ENCODE results near the gene WDR4. TPM values are rescaled to one million over a fixed set of nuclear protein-coding genes. Genes with fewer than 3 reads are reported as not detected.

The WDR4 gene
- polyA plus RNA-seq, 1 of the 3 experiments (the other 2 are of a cell fraction): 26.5 TPM

- Histone ChIP-seq H3F3A (replicated peaks; ENCODE audit: insufficient read depth) (no peaks in the 10 kb centered on the region), H3K36me3 (replicated peaks in 1 of 2; ENCODE audit: control insufficient read depth in 1 of 2, insufficient read depth in 2 of 2, low read length in 1 of 2) (no peaks in the 10 kb centered on the region), H4K20me1 (ENCODE audit: insufficient read depth) (no peaks in the 10 kb centered on the region), H2AFZ (ENCODE audit: low read depth) (no peak overlapping the region), H3K9me2 (no peaks in the 10 kb centered on the region), H3K27me3 (ENCODE audit: insufficient read depth) (no peaks in the 10 kb centered on the region), H3K9ac (no peak overlapping the region), H3K4me3 (ENCODE audit: low read depth in 2 of 2, low read length in 1 of 2) (no peak overlapping the region), H3K79me2 (ENCODE audit: insufficient read depth) (no peaks in the 10 kb centered on the region), H3K9me3 (no peaks in the 10 kb centered on the region), H3K4me2 (no peak overlapping the region), H3K4me1 (ENCODE audit: control insufficient read depth in 1 of 2, insufficient read depth in 2 of 2, low read depth in 1 of 2, low read length in 1 of 2) (peaks cover 0 to 9% of the 10 kb centered on the region in 2 experiments; a peak in 1 of 4 replicates), H3K27ac (ENCODE audit: low read depth in 2 of 2, low read length in 1 of 2) (no peak overlapping the region)
- CTCF ChIA-PET: no interaction called here
- no peak for DNase-seq
- TF ChIP-seq CTCF (IDR thresholded peaks at IDR 0.05): no peak
- 62% methylated on average over 8 of the region's 9 CpGs for WGBS (ENCODE audit: low lambda C conversion rate)
- POLR2A ChIA-PET: no interaction called here
Observed at GRCh38 chr21:42829417-42829816, 49.9 kb downstream of the WDR4 start.

DNA sequence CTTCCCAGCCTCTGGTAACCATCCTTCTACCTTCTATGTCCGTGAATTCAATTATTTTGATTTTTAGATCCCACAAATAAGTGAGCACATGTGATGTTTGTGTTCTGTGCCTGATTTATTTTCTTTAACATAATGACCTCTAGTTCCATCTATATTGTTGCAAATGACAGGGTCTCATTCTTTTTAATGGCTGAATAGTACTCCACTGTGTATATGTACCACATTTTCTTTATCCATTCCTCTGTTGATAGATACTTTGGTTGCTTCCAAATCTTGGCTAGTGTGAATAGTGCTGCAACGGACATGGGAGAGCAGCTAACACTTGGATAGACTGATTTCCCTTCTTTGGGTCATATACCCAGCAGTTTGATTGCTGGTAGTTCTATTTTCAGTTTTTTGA is 51.8 kb downstream of the WDR4 start:
- Histone ChIP-seq H3K4me2 (no peak overlapping the region), H3F3A (replicated peaks; ENCODE audit: insufficient read depth) (no peaks in the 10 kb centered on the region), H3K9me2 (no peaks in the 10 kb centered on the region), H3K79me2 (ENCODE audit: insufficient read depth) (no peaks in the 10 kb centered on the region), H3K36me3 (replicated peaks in 1 of 2; ENCODE audit: control insufficient read depth in 1 of 2, insufficient read depth in 2 of 2, low read length in 1 of 2) (no peaks in the 10 kb centered on the region), H3K4me3 (ENCODE audit: low read depth in 2 of 2, low read length in 1 of 2) (no peak overlapping the region), H3K27ac (ENCODE audit: low read depth in 2 of 2, low read length in 1 of 2) (no peak overlapping the region), H4K20me1 (ENCODE audit: insufficient read depth) (no peaks in the 10 kb centered on the region), H3K4me1 (ENCODE audit: control insufficient read depth in 1 of 2, insufficient read depth in 2 of 2, low read depth in 1 of 2, low read length in 1 of 2) (peaks cover 0 to under 1% of the 10 kb centered on the region in 2 experiments; a peak in 1 of 4 replicates), H3K9me3 (no peaks in the 10 kb centered on the region), H3K9ac (no peak overlapping the region), H3K27me3 (ENCODE audit: insufficient read depth) (no peaks in the 10 kb centered on the region), H2AFZ (ENCODE audit: low read depth) (no peak overlapping the region)
- TF ChIP-seq EZH2phosphoT487 (IDR thresholded peaks at IDR 0.05; ENCODE audit: borderline replicate concordance, low read depth) (no peak), MXI1 (IDR thresholded peaks at IDR 0.05; ENCODE audit: low read depth, low read length) (no peak), NRF1 (IDR thresholded peaks at IDR 0.05; ENCODE audit: low read depth, low read length) (no peak), RCOR1 (IDR thresholded peaks at IDR 0.05; ENCODE audit: low read length) (no peak), FOSL2 (IDR thresholded peaks at IDR 0.05; ENCODE audit: borderline replicate concordance, low read depth) (no peak), GATA2 (CRISPR knock-in tag; IDR thresholded peaks at IDR 0.05) (no peak), ZBTB33 (IDR thresholded peaks at IDR 0.05; ENCODE audit: borderline replicate concordance, low read depth) (no peak), RXRA (IDR thresholded peaks at IDR 0.05; ENCODE audit: borderline replicate concordance, low read depth) (no peak)
- TF ChIP-seq, protein P1, sequence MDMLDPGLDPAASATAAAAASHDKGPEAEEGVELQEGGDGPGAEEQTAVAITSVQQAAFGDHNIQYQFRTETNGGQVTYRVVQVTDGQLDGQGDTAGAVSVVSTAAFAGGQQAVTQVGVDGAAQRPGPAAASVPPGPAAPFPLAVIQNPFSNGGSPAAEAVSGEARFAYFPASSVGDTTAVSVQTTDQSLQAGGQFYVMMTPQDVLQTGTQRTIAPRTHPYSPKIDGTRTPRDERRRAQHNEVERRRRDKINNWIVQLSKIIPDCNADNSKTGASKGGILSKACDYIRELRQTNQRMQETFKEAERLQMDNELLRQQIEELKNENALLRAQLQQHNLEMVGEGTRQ (IDR thresholded peaks at IDR 0.05; ENCODE audit: borderline replicate concordance, low read depth, low read length): no peak
- 22% methylated on average over 2 of the region's 2 CpGs for WGBS (ENCODE audit: low lambda C conversion rate)
- CTCF ChIA-PET: interaction anchor here (1.1 to 3.3 kb wide), 4 partner anchors 10 to 234 kb away, joined by 3 to 13 read pairs (median 4); no protein-coding TSS in a partner anchor
- no peak for DNase-seq
- POLR2A ChIA-PET: no interaction called here
